Ishikawa (cell line): ENCODE data around the gene PGC.

Source experiments
- CEBPB ChIP-seq: IDR thresholded peaks from 2 replicates; pipeline ENCODE4 v1.6.1; 2012
- CREB1 ChIP-seq: IDR thresholded peaks from 2 replicates; pipeline ENCODE4 v1.6.1; 2012; ENCODE audit warnings: low read depth
- EGR1 ChIP-seq: IDR thresholded peaks from 2 replicates; pipeline ENCODE4 v1.6.1; 2012
- EP300 ChIP-seq: IDR thresholded peaks from 2 replicates; pipeline ENCODE4 v1.6.1; 2012; ENCODE audit warnings: borderline replicate concordance
- FOXM1 ChIP-seq: IDR thresholded peaks from 2 replicates; pipeline ENCODE4 v1.6.1; 2012; ENCODE audit warnings: low read depth, borderline replicate concordance
- NFIC ChIP-seq: IDR thresholded peaks from 2 replicates; pipeline ENCODE4 v1.6.1; 2012
- RAD21 ChIP-seq: IDR thresholded peaks from 2 replicates; pipeline ENCODE4 v1.6.1; 2012; ENCODE audit warnings: low read depth
- TAF1 ChIP-seq: IDR thresholded peaks from 2 replicates; pipeline ENCODE4 v1.6.1; 2012; ENCODE audit warnings: low read depth, mild to moderate bottlenecking
- TCF12 ChIP-seq: IDR thresholded peaks from 2 replicates; pipeline ENCODE4 v1.6.1; 2012; ENCODE audit warnings: low read depth
- TEAD4 ChIP-seq: IDR thresholded peaks from 2 replicates; pipeline ENCODE4 v1.6.1; 2012
- YY1 ChIP-seq: IDR thresholded peaks from 2 replicates; pipeline ENCODE4 v1.6.1; 2012; ENCODE audit warnings: low read depth
- ZBTB7A ChIP-seq: IDR thresholded peaks from 2 replicates; pipeline ENCODE4 v1.6.1; 2012; ENCODE audit warnings: low read depth
- TF ChIP-seq, protein P1 (sequence below): IDR thresholded peaks from 2 replicates; pipeline ENCODE4 v1.6.1; 2012
- TF ChIP-seq, protein P2 (sequence below): IDR thresholded peaks from 2 replicates; pipeline ENCODE4 v1.6.1; 2012
- TF ChIP-seq, protein P3 (sequence below): IDR thresholded peaks from 2 replicates; pipeline ENCODE4 v1.6.1; 2012; ENCODE audit warnings: low read depth, mild to moderate bottlenecking

Gene PGC

DNA sequence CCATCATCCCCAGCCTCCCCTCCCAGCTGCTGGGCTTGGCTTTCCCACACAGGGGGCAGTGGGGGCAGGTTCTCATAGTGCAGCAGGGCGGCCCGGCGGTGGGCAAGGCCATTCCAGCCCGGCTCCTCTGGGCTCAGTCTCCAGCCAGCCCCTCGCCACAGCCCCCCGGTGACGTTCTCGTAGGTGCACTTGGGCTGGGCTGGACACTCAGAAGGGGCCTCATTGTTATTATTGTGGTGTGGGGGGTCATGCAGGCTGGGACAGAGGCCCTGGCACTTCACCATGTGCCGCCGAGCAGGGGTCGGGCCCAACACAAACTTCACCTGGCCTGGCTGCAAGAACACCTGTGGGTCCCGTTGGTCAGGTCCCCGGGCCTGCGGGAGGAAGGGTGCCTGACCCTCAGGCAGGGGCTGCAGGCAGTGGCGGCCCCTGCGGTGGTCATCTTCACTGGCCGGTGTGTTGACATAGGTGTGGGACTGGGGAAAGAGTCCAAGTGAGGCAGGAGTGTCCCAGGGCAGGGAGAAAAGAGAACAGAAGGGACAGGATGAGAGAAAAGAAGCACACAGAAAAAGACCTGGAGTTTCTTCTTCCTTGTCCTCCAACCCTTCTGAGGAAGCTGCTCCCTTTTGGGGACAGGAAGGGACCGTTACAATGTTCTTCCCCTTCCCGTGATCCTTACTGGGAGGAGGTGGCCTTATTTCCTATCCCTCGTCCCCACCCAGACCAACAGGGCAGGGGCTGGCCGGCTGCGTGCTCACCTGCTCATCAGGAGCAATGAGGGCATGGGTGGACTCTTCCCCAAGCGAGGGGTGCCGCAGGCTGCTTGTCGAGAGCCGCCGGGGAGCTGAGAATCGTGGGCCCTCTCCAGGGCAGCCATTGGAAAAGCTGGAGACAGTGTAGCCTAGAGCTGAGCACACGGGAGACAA is 24.1 kb upstream of the PGC start:
- TF ChIP-seq YY1 (no peak), EP300 (no peak), CEBPB (no peak), FOXM1 (no peak), RAD21 (no peak), CREB1 (no peak)
- TF ChIP-seq, protein P1, sequence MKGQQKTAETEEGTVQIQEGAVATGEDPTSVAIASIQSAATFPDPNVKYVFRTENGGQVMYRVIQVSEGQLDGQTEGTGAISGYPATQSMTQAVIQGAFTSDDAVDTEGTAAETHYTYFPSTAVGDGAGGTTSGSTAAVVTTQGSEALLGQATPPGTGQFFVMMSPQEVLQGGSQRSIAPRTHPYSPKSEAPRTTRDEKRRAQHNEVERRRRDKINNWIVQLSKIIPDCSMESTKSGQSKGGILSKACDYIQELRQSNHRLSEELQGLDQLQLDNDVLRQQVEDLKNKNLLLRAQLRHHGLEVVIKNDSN = no peak
- TF ChIP-seq, protein P2, sequence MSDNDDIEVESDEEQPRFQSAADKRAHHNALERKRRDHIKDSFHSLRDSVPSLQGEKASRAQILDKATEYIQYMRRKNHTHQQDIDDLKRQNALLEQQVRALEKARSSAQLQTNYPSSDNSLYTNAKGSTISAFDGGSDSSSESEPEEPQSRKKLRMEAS = no peak
- TF ChIP-seq, protein P3, sequence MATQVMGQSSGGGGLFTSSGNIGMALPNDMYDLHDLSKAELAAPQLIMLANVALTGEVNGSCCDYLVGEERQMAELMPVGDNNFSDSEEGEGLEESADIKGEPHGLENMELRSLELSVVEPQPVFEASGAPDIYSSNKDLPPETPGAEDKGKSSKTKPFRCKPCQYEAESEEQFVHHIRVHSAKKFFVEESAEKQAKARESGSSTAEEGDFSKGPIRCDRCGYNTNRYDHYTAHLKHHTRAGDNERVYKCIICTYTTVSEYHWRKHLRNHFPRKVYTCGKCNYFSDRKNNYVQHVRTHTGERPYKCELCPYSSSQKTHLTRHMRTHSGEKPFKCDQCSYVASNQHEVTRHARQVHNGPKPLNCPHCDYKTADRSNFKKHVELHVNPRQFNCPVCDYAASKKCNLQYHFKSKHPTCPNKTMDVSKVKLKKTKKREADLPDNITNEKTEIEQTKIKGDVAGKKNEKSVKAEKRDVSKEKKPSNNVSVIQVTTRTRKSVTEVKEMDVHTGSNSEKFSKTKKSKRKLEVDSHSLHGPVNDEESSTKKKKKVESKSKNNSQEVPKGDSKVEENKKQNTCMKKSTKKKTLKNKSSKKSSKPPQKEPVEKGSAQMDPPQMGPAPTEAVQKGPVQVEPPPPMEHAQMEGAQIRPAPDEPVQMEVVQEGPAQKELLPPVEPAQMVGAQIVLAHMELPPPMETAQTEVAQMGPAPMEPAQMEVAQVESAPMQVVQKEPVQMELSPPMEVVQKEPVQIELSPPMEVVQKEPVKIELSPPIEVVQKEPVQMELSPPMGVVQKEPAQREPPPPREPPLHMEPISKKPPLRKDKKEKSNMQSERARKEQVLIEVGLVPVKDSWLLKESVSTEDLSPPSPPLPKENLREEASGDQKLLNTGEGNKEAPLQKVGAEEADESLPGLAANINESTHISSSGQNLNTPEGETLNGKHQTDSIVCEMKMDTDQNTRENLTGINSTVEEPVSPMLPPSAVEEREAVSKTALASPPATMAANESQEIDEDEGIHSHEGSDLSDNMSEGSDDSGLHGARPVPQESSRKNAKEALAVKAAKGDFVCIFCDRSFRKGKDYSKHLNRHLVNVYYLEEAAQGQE = no peak

DNA sequence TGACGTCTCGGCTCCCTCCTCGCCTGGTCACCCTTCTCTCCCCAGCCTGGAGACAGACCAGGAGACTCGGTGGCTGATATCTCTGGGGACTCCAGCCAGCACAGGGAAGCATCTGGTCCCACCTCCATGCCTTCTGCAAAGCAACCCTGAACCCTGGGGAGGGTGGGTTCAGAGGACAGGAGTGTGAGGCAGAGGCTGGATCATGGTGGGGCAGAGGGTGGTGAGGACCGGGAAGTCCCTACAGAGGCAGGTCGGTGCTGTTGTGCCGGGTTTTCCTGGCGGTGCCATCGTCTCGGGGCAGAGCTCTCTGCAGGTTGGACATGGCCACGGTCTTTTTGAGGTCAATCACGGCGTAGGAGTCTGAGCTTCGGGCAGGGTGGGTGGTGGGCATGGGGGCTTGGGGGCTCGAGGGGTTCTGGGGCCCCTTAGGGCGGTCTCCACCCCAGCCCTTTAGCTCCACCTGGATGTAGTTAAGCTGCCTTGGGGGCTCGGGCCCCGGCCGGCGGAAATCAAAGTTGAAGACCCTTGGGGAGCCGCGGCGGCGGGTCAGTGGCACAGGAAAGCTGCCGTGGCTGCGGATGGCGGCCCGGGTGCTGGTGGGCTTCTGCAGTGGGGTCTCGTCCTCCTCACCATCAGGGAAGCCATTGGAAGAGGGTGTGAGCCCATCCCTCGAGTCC is 23.3 kb upstream of the PGC start:
- no peak for TF ChIP-seq EGR1
- TF ChIP-seq TCF12 = no peak
- no peak for TF ChIP-seq CREB1
- TF ChIP-seq FOXM1 = no peak

DNA sequence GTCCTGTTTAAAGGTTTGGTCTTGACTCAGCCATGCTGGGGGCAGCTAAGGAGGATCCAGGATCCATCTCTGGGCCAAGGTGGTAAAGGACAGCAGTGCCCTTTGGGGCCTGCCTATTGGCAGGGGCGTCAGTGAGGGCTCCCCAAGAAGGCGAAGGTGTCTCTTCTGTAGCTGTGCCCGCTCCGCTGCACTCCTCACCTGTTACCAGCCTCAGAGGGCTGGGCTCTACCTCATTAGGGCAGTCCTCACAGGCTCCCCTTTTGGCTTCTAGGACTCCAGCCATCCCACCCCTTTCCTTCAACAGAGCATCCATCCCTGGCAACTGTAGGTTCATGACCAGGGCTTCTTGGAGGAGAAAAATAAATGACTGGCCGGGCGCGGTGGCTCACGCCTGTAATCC is 22.2 kb upstream of the PGC start:
- TF ChIP-seq TAF1 = no peak
- no peak for TF ChIP-seq ZBTB7A
- no peak for TF ChIP-seq CREB1
- TF ChIP-seq, protein P3 = no peak
- TF ChIP-seq, protein P2 = no peak
- no peak for TF ChIP-seq TEAD4
- no peak for TF ChIP-seq EGR1
- no peak for TF ChIP-seq FOXM1

DNA sequence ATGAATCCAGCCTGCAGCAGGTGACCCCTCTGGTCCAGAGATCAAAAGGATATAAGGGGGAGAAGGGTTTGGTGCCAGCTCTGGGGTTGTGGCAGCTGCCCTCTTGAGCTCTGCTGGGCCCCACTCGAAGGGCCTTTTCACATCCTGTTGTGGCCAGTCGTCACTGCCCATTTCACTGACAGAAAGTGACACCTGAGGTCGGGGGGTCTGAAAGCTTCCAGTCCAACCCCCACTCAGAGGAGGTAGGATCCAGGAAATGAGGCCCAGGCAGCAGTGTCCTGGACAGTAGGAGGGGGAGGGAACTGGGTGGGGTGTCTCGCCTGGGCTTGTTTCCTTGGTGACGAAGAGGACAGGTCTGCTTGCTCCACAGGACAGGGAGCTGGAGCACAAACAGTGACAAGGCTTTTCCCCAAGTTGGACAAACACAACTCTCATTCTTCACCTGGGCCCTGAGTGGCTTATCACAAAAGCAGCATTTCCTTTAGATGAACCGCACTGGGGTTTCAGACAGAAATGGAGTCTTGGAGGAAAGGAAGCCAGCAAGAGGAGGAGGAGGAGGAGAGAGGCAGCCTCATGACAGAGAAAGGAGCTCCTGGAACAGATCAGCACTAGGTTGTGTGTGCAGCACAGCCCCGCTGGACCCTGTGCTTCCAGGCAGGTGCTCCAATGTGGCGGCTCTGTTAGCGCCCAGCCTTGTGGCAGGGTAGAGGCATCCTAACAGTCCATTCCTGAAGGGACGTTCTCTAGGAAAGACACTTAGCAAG is 21.5 kb upstream of the PGC start:
- TF ChIP-seq, protein P1 = no peak
- TF ChIP-seq EGR1 (no peak), NFIC (no peak), CREB1 (no peak), ZBTB7A (no peak), EP300 (no peak), TCF12 (no peak), FOXM1 (no peak), TEAD4 (no peak), RAD21 (no peak), TAF1 (no peak), CEBPB (no peak)
- TF ChIP-seq, protein P3 = no peak
- TF ChIP-seq, protein P2 = no peak
